Left hindlimb (tissue), 1 donor: ENCODE measurements around the gene TNIK.

ENCODE experiments used
- DNase-seq: peaks from one replicate; pipeline ENCODE4 v3.0.0-alpha.2; 2018

TNIK gene

DNA sequence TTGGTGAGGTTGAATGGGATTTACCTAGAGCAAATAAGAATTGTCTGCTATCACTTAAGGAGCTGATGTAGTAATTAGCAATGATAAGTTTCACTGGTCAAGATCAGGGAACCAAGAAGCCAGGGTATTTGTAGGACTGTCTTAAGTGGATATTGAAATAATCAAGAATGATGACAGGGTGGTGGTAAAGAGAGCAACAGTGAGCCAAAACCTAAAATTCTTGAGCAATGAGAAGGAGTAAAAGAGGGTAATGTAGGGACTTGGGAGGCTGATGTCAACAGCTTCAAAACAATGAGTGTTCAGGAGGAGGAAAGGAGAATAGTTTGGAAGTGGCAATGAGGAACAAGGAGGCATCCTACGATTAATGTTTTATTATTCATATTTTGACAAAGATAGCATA, 402.1 kb downstream of the TNIK start:
- no peak for DNase-seq

DNA sequence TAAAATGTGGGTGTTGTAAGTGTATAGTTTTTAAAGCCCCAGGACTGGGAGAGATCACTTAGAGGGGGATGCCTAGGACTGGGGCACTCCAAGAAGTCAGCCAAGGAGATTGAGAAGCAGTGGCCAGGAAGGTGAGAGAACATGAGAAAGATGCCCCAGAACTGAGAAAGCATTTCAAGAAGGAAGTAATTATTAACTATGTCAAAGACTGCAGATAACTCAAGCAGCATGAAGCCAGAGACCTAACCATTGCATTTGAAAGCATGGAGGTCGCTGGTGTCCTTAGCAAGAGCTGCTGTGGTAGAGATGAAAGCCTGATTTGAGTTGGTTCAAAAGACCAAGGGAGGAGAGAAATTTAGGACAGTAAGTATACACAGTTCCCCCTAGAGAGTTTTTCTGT, 403.1 kb downstream of the TNIK start:
- no peak for DNase-seq

DNA sequence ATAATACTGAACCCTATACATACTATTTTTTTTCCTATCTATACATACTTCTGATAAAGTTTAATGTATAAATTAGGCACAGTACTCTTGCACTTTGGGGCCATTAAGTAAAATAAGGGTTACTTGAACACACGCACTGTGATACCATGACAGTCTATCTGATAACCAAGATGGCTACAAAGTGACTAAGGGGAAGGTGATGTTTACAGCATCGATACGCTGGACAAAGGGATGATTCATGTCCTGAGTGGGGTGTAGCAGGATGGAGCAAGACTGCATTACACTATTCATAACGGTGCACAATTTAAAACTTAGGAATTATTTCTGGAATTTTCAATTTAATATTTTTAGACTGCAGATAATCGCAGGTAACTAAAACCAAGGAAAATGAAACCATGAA, 403.7 kb downstream of the TNIK start:
- DNase-seq: no peak

DNA sequence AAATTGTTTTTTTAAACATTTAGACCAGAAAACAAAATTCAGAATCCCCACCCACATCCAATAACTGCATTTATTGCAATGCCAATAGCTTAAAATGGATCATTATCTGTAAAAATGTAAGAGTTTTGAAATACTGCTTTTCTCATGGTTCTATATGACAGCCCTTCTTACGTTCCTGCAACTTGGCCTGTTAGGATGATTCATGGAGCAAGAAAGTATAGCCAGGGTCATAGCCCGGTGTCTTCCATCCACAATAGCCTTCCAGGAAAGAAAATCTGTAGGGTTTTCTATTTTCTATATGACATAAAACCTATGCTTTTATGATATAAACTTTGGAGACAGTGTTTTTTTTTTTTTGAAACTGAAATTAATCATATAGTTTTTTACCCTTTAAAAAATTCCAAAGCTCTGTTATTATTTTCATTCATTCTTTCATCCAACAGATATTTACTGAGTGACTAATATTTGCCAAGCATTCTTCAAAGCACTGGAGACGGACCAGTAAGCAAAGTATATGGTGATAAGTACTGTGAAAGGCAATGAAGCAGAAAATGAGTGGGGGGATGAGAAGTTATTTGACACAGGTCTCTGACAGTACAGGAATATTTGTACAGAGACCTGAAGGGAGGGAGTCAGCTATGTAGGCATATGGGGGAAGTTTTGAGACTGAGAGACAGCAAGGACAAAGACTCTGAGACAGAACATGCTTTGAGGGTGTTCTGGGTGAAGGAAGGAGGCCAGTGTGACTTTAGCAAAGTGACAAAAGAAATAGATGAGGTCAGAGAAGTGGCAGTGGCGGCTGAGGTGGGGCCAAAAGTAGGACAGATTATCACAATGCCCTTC, 404.6 kb downstream of the TNIK start:
- no peak for DNase-seq

DNA sequence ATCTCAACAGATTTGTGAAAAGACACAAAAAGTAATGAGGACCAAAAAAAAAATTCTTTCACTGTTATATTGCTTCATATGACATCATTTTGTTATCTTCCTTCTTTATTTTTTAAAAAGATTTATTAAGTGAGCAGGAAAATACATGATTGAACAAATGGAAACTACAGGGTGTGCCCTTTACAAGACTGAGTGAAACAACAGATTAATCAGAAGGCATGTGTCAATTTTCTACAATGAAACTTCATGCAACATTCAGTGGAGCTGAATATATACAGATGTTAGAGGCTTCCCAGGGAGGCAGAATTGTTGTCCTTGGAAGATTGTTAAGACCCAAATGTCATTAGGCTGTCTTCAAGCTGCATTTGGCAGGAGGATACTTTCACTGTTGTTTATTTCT, 405.3 kb downstream of the TNIK start:
- DNase-seq: no peak

DNA sequence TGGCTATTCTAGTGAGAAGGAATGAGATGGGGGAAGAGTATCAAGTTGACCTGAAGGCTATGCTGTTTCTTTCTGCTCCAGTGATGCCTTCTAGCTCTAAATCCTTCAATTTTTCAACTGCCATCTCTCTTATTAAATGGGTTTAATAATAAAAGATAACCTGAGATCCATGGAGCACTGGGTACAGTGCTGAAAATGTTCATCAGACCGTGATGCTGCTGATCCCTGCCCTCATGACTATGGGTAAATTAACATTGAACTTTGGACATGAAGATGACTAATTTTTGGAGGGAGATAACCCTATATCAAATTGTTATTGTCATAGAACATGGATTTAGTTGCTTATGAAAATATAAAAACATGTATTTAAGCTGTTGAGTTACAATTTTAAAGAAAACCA, 406.0 kb downstream of the TNIK start:
- no peak for DNase-seq

DNA sequence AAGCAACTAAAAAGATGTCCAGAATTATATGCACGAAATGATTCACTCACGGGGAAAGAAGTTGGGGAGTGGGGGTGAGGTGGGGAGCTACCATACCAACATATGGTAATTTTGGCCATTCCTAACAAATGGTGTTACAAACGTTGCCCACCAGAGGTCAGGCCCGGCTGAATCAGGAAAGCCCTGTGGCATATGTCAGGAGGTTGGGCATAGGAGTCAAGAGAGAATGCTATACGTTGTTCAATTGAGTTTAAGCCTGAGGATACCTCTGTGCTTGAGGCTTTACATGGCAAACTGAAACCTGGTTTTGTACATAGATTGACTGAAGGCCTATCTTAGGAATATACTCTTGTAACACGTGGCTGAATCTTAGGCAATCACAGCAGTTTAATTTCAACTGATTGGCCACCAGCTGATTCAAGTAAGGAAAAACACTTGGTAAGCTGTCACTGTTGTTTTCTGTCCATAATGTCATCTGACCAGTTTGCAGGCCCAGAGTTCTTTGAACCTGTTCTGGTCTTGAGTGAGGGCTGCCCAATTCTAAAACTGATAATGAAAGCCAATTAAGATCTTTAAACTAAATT, 410.3 kb downstream of the TNIK start:
- peak; percentile 42 for DNase-seq

DNA sequence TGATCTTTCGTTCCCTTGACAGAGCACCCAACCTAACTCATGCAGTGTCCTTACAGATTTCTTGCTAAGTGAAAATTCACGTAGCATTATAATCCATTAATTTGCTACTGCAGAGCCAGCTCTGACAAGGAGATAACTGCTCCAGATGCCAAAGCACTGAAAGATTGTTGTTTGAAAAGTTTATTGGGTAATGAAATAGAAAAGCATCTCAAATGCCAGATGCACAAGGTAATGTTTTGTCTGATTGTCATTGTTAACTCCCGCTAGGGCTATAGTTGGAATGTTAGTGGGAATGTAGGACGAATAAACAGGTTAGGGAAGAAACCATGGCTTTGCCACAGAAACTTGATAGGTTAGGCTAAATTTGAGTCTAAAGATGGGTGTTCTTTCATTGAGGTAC, 413.4 kb downstream of the TNIK start:
- no peak for DNase-seq

DNA sequence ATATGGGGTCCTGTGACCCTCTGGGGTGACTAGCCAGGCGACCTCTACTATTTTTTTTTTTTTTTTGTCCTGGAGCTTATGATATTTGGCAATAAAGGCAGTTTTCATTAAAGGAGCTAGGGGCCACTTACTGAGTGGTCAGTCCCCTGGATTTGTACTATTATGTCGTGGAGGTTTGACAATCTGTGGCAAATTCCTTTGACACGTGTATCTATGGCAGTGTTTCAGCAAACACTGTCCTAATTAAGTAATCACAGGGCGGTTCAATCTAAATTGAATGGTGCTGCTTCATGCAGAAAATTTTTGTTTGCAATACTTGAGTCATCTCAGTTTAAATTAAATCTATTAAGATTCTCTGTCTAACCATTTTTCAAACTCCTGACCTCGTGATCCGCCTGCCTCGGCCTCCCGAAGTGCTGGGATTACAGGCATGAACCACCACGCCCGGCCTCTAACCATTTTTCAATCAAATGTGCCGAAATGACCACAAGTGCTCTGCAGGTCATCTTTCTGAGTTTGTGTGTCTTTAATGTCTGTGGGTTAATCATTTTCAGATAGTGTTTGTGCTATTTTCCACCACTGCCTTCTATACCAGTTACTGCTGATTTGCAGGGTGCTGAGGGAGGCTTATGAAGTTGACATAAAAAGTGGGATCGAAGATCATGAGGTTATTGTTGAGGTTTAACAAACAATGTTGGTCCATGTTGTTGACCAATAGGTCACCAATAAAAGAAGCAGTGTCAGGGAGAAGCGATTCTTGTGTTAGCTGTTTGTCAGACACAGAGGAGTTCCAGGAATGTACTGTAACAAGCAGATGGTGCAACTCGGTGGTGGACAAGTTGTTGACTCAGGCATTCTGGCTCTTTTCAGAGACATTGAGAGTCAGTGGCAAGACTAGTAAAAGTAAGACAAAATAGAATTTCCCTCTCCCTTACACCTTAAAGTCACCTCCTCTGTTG, 415.1 kb downstream of the TNIK start:
- DNase-seq: no peak

DNA sequence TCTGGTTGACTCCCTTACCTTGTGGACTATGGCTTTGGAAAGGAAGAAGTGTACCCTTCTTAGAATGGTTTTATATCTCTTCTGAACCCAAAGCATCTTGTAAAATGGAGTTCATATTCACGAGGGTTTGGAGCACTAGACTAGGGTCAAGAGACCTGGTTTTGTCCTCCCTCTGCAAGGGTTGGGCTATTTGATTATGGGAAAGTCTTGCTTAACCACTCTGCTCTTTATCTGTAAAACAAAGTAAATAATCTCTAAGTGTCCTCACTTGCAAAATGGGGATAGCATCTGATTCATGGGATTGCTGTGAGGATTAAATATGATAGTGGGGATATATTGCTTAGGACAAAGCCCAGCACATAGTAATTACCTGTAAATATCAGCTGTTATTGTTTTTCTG, 415.8 kb downstream of the TNIK start:
- no peak for DNase-seq

DNA sequence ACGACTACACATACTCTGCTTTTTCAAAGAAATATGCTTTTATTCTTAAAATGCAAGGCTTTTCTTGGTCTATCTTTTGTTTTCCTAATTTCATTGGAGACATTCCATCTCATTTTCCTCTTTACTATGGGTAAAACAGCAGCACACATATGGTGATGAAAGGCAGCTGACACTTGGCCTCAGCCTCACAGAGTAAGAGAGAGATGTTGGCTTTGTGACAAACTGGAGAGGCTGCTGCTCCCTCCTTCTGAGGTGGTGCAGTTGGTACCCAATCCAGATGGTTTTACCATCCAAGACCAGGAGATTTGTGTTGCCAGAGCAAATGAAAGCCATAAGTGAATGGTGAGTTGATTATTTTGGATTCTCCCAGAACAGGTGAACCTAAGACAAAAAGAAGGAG, 420.5 kb downstream of the TNIK start:
- DNase-seq: no peak

DNA sequence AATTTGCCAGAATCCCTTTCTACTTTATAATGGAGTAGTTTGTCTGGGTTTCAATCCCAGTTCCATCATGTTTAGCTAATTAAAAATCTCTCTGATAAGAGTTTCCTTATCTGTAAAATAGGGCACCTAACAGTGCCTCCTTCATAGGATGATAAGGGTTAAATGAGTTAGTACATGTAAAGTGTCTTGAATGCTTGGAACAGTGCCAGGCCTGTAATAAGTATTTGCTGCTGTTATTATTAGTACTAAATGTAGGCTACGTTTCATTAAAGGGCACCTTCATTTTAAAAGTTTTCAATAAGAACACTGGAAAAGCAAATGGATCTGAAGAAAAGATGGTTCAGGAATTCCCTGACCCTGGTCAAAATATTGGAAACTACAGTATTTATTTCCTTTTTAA, 421.9 kb downstream of the TNIK start:
- DNase-seq: no peak

DNA sequence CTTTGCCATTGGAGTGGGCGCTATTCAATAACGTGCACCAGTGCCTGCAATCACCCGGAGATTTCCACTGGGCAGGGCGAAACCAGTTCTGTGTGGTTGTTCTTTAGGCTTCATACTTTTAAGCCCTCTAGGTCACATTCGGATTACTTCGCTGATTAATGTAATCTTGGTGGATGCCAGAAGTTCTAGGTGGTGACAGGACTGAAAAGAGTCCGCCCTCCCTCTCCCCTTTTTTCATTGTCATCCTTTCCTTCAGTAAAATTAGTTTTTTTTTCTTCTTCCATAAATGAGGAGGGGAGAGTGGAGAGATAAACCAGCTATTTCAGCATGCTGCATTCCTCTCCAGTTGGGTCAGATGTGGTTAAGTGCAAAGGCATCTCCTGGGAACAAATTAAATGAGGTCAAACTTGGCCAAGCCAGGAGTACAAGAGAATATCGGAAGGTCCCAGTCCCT, 431.4 kb downstream of the TNIK start:
- DNase-seq: no peak

DNA sequence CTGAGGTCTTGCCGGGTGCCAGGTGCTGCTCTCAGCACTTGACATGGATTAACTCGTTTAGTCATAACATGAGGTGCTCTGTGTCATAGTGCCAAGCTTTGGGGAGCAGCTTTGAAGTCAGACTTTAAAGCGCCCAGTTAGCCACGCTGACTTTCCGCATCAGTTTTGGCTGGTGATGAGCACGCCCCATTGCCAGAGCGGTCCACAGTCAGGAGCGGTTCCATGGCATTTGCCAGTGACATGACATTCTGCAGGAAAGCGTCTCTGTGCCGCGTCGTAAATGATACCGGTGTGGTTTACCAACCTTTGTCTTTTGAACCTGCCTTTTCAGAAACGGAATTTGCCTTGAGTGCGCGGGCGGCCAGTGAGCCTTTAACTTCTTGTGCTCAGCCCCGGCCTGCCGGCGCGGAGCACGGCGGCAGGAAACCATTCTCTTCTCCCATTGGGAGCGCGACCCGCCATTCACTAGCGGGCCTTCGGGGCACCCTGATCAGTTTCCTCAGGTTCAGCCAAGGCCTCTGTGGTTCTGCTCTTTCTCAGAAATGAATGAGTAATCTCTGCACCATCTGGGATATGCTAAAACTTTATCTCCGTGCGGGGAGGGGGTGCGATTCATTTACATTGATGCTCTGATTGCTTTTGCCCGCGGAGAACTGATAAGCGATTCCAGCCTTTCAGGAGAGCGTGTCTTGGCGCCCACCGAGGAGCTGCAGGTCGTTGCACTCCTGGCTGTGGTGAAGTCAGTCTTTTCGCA, 432.0 kb downstream of the TNIK start:
- peak; percentile 45 for DNase-seq

DNA sequence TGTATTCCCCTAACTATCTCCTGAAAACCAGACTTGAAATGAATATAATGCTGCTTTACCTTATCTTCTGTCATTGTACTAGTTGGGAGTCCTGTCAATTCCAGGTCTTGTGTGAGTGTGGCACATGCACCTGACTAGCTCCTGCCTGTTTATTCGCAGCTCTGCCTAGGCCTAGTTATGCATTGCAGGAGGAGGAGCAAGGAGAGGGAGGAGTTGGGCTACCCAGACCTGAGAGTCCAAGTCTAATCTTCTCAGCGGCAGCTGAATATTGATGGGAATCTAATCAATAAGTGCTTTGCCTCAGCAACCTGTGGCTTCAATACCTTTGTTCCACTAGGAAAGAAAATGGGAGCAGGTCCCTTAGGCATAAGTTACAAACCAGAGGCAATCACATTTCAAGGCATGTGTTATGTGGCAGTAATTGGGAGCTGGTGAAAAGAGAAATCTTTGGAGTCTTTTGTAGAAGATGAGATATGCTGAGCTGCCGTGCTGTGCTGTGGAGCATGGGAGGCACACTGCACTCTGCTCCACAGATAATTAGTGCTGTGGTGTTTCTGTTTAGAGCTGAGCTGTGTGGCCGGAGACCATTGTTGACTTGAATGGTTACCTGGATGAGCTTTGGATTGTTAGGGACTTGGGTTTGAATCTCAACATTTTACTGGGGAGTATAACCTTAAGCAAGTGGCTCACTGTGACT, 433.5 kb downstream of the TNIK start, which contains the start of gene SLC2A2:
Gene SLC2A2, minus strand, starts transcription at position 124 of the 697 bp plus-strand sequence. Its CDS starts 50 bp downstream, at position 74.
- no peak for DNase-seq

DNA sequence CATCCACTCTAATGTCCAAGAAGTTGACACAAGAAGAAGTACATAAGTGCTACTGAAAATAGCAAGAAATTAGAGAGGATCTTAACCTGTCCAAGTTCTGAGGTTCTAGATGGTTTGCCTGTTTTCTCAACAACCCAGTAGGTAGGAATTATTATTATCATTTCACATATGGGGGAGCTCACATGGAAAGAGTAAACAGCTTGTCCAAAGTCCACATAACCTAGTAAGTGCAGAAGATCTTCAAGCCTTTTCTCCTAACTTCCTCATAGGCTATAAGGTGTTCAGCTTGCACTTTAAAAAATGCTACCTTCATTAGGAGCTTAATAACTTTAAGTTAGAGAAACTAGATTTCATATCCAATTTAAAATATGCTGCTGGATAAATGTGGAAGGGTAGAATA, 436.6 kb downstream of the TNIK start:
- no peak for DNase-seq

DNA sequence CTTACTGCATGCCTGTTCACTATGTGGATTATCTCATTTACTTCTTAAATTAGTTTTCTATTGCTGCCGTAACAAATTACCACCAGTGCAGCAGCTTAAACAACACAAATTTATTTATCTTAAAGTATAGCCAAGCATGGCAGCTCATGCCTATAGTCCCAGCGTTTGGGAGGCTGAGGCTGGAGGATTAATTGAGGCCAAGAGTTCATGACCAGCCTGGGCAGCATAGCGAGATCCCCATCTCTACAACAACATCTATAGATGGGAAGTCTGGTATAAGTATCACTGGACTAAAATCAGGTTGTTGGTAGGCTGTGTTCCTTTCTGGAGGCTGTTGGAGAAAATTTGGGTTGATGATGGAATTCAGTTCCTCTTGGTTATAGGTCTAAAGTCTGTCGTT, 438.8 kb downstream of the TNIK start:
- DNase-seq: no peak

DNA sequence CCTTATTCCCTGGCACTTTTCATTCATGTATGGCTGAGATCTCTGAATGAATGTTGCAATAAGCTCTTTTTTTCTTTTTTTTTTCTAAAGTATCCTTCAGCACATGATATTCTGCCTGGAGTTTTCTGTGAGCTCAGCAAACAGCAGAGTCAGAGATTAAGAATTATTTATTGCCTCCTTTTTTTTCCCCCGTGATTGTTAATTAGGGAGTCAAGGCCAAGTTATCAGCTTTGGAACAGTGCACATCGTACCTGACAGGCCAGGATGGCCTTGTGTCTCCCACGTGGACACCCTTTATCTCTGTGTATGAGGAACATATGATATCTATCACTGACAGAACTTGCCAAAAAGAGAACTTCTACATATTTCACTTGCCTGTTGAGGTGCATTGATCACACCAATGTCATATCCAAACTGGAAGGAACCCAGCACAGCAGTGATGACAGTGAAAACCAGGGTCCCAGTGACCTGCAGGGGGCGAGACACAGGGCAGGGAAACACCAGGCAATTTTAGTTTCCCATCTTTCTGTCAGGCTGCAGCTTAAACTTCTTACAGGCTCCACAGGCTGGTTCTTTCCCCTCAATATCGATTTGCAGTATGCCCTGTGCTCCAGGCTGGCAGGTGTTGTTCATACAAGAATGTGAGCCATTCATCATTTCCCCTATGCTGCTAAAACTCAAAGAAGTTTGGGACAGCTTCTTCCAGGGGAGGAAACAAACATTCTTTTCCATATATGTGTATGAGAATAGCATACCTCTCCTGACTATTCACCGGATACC, 441.9 kb downstream of the TNIK start:
- no peak for DNase-seq

DNA sequence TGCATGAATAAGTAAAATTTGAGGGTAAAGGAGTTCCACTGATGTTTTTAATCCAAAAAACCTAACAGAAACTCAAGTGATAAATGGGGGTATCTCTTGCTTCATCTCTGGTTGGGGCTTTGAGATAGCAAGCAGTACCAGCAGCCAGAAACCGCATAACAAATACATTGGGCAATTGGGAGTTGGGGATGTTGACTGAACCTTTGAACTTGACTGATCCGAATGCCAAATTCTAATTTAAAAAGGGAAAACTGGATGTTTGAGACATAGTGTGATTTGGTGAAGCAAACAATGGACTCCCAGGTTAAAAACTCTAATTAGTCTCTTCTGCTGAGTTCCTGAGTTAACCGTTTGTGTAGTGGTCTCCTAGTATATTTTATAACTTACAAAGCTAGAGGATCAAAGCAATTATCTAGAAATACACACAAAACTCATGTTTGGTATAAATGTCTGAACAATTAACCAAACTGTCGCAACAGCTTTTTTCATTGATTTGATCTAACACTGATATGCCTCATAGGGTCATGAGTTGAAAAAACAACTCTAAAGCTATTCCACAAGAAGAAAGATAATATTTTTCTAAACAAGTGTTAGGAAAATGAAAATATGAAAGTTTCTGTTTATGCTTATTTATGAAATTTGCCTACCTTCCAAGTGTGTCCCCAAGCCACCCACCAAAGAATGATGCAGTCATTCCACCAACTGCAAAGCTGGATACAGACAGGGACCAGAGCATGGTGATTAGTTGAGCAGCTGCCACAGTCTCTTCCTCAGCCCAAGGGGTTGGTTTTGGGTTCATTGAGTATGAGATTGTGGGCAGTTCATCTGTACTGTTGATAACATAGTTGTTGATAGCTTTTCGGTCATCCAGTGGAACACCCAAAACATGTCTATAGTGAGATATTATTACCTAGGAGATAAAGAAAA, 446.1 kb downstream of the TNIK start:
- no peak for DNase-seq

DNA sequence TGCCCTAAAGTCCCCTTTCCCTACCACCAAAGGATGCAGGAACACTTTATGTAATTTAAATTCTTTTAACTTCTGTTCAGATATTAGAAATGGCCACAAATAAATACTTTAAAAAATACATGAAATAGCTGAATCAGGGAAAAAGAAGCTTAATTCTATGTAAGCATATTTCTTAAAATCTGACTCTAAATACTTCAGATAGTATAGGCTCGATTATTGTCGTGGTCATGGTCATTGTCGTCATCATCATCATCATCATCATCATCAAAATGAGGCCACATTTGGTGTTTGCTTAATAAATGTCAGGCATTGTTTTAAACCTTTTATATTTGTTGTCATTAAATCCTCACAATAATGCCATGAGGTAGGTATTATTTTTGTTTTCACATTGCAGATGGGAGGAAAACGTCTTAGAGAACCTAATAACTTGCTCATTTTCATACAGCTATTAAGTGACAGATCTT, 448.3 kb downstream of the TNIK start:
- no peak for DNase-seq
